OCI-LY1 (cell line): ENCODE data around the gene SLC17A9.

Experiments used
- EZH2 ChIP-seq: fragments of 200-600 bp; sonication (generic), shearing (Covaris generic); IDR thresholded peaks from 2 replicates; pipeline ENCODE4 v1.8.0; 2017; ENCODE audit warnings: borderline replicate concordance, mixed run types, mild to moderate bottlenecking, antibody characterized with exemption, low read length, moderate library complexity, mixed read lengths
- TF ChIP-seq, protein P1 (sequence below): fragments of 200-600 bp; sonication (generic), shearing (Covaris generic); IDR thresholded peaks from 2 replicates; pipeline ENCODE4 v1.5.1; 2017; ENCODE audit warnings: mild to moderate bottlenecking, antibody characterized with exemption, low read length, moderate library complexity, mixed read lengths

DNA sequence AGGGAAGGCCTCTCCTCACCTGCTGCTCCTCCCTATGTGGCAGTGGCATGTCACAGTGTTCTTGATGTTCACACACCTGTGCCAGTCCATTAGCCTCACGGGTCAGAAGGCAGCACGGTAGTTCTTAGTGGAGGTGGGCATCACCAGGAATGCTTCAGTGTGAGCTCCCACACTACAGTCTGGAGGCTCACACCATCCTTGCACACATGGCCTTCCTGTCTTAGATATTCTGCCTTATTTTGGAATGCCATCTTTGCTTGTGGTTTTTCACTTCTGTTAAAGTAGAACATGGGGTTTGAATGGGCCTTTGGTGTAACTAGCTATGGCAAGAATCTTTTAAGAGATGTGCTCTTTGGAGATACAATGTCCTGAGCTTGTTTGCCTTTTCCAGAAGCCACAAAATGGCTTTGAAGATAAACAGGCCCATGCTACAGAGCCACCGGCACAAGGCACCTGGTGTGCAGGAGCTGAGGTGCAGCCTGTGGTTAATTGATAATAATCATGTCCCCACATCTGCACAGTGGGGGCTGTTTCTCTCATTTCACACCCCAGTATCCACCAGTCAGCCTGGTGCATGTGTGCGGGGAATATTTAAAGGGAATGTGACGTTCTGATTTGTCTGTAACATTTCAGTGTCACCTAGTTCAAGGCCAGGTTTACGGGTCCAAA lies 3.2 kb upstream of the SLC17A9 start:
- TF ChIP-seq, protein P1, sequence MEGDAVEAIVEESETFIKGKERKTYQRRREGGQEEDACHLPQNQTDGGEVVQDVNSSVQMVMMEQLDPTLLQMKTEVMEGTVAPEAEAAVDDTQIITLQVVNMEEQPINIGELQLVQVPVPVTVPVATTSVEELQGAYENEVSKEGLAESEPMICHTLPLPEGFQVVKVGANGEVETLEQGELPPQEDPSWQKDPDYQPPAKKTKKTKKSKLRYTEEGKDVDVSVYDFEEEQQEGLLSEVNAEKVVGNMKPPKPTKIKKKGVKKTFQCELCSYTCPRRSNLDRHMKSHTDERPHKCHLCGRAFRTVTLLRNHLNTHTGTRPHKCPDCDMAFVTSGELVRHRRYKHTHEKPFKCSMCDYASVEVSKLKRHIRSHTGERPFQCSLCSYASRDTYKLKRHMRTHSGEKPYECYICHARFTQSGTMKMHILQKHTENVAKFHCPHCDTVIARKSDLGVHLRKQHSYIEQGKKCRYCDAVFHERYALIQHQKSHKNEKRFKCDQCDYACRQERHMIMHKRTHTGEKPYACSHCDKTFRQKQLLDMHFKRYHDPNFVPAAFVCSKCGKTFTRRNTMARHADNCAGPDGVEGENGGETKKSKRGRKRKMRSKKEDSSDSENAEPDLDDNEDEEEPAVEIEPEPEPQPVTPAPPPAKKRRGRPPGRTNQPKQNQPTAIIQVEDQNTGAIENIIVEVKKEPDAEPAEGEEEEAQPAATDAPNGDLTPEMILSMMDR: no peak
- no peak for TF ChIP-seq EZH2
